ENCODE data around the gene NPR1.

DNA sequence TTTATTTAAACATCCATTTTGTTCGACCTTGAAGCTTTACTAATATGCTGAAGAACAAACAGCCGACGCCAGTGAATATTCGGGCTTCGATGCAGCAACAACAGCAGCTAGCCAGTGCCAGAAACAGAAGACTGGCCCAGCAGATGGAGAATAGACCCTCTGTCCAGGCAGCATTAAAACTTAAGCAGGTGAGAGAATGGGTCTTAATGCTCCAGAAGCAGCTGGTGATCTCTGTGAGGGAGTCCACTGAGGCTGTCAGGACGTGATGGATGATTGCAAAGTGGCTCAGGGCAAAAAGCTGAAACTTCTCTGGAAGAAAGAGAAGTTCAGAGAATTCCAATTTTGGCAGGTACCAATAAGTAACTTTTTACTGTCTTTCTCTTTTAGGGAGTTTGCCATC lies 40.2 kb upstream of the NPR1 start:
- TF ChIP-seq CTCF (IDR thresholded peaks at IDR 0.05) (no peak), POLR2A (IDR thresholded peaks at IDR 0.05; ENCODE audit: low read depth) (no peak)
